Uterus (tissue), 4 donors: Measurements from ENCODE around the gene NIPAL3. TPM values are rescaled to one million over a fixed set of nuclear protein-coding genes. Genes with fewer than 3 reads are reported as not detected.
"Not testable (repeated sequence)": the region's sequence is repeated elsewhere in the genome, so short reads cannot be mapped to it uniquely, and the experiment has no call there.

Source experiments
- DNase-seq, 2 donors: peaks; one replicate each; pipeline ENCODE4 v3.0.0-alpha.2; 2019 to 2020
- H3K27ac ChIP-seq, 2 donors: fragments of 200-600 bp; sonication (generic); 1 replicate in 1 of 2; 2 replicates in 1 of 2; pipeline ENCODE4 v1.5.1; 2016 to 2018
- H3K27me3 ChIP-seq, 2 donors: fragments of 200-600 bp; sonication (generic); one replicate each; pipeline ENCODE4 v1.5.1; 2018 to 2019; ENCODE audit warnings: control low read depth in 1 of 2
- H3K36me3 ChIP-seq, 2 donors: fragments of 200-600 bp; sonication (generic); one replicate each; pipeline ENCODE4 v1.5.1; 2019; ENCODE audit warnings: control low read depth in 1 of 2
- H3K4me1 ChIP-seq, 2 donors: fragments of 200-600 bp; sonication (generic); one replicate each; pipeline ENCODE4 v1.5.1; 2018 to 2019; ENCODE audit warnings: control low read depth in 1 of 2
- H3K4me3 ChIP-seq, 2 donors: fragments of 200-600 bp; sonication (generic); 1 replicate in 1 of 2; 2 replicates in 1 of 2; pipeline ENCODE4 v1.5.1; 2018 to 2019; ENCODE audit warnings: mild to moderate bottlenecking in 1 of 2
- H3K9me3 ChIP-seq, 2 donors: fragments of 200-600 bp; sonication (generic); one replicate each; pipeline ENCODE4 v1.5.1; 2019; ENCODE audit warnings: control low read depth in 1 of 2
- POLR2A ChIP-seq, 2 donors: fragments of 450-650 bp; IDR thresholded peaks; one replicate each; pipeline ENCODE4 v1.6.1; 2016; ENCODE audit warnings: antibody characterized with exemption in 2 of 2, mild to moderate bottlenecking in 1 of 2, moderate library complexity in 1 of 2
- intact Hi-C: fragments of 100-400 bp; cut with DNase I; formaldehyde crosslinking; loops from one replicate; pipeline ENCODE4 v1.15.1; 2023; ENCODE audit warnings: low total_unique reads
- total RNA-seq, 4 donors: library from RNA; depleted of rRNA in 3 of 4; stranded (reverse); fragments of >200 nt in 3 of 4; gene quantifications; one replicate each; pipeline versions ENCODE4 v1.1.0 to v1.2.4, GENCODE V29; 2014 to 2023
- TF ChIP-seq, protein P1 (sequence below), 4 experiments: fragments of 200-600 bp in 2 of 4; fragments of 450-650 bp in 2 of 4; sonication (generic) in 2 of 4; IDR thresholded peaks; one replicate each; pipeline ENCODE4 v1.5.1; 2016 to 2019; ENCODE audit warnings: antibody characterized with exemption in 4 of 4, mild to moderate bottlenecking in 2 of 4, moderate library complexity in 1 of 4
- donor health status: DM: yes; HTN: yes; CAD: no.

Gene NIPAL3
- total RNA-seq, 4 donors from 2014 or later, result 14.2 to 36.8 (median 21.5) TPM

DNA sequence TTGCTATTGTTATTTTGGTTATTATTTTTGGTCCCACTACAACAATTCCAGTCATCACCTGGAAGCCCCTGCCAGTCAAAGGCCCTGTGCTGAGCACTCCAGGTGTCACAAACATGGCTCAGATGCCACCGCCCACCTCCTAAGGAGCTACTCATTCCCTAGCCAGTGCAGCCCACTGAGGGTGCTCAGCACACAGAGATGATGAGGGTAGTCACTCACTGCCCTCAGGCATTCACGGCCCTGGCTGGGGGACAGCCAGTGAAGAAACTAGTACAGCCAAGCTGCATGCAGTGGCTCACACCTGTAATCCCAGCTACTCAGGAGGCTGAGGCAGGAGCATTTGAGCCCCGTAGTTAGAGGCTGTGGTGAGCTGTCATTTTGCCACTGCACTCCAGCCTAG lies 42.3 kb downstream of the NIPAL3 start:
- intact Hi-C loops, result no loop called here
- H3K9me3 ChIP-seq, result no peaks in the 10 kb centered on the region
- no peak overlapping the region for H3K27ac ChIP-seq
- TF ChIP-seq POLR2A (IDR thresholded peaks at IDR 0.05), result no peak
- TF ChIP-seq, protein P1, sequence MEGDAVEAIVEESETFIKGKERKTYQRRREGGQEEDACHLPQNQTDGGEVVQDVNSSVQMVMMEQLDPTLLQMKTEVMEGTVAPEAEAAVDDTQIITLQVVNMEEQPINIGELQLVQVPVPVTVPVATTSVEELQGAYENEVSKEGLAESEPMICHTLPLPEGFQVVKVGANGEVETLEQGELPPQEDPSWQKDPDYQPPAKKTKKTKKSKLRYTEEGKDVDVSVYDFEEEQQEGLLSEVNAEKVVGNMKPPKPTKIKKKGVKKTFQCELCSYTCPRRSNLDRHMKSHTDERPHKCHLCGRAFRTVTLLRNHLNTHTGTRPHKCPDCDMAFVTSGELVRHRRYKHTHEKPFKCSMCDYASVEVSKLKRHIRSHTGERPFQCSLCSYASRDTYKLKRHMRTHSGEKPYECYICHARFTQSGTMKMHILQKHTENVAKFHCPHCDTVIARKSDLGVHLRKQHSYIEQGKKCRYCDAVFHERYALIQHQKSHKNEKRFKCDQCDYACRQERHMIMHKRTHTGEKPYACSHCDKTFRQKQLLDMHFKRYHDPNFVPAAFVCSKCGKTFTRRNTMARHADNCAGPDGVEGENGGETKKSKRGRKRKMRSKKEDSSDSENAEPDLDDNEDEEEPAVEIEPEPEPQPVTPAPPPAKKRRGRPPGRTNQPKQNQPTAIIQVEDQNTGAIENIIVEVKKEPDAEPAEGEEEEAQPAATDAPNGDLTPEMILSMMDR (IDR thresholded peaks at IDR 0.05), result no peak
- no peaks in the 10 kb centered on the region for H3K27me3 ChIP-seq
- no peak for DNase-seq
- no peaks in the 10 kb centered on the region for H3K36me3 ChIP-seq
- H3K4me1 ChIP-seq, result no peaks in the 10 kb centered on the region
- no peak overlapping the region for H3K4me3 ChIP-seq

- H3K36me3 ChIP-seq, result no peaks in the 10 kb centered on the region
- H3K4me1 ChIP-seq, result no peaks in the 10 kb centered on the region
- no peaks in the 10 kb centered on the region for H3K9me3 ChIP-seq
- no peak for DNase-seq
- TF ChIP-seq, protein P1 (IDR thresholded peaks at IDR 0.05), result no peak
- no peak for TF ChIP-seq POLR2A (IDR thresholded peaks at IDR 0.05)
- intact Hi-C loops, result no loop called here
- H3K27me3 ChIP-seq, result no peaks in the 10 kb centered on the region
- H3K4me3 ChIP-seq, result no peak overlapping the region
- H3K27ac ChIP-seq, result no peak overlapping the region
These were observed 44.1 kb downstream of the NIPAL3 start for GRCh38 chr1:24459551-24460266.

DNA sequence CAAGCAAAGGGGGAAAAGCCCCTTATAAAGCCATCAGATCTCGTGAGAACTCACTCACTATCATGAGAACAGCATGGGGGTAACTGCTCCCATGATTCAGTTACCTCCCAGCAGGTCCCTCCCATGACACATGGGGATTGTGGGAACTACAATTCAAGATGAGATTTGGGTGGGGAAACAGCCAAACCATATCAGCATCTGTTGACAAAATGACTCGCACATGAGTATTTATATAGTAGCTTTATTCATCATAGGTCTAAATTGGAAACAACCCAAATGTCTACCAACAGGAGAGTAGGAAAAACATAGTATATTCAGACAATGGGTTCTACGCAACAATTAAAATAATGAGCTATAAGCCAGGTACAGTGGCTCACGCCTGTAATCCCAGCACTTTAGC lies 46.5 kb downstream of the NIPAL3 start:
- H3K9me3 ChIP-seq, H3K4me3 ChIP-seq, H3K27ac ChIP-seq, H3K4me1 ChIP-seq, H3K36me3 ChIP-seq, DNase-seq, intact Hi-C loops, H3K27me3 ChIP-seq: not testable (repeated sequence)

GRCh38 chr1:24463776-24464735 lies 48.5 kb downstream of the NIPAL3 start:
- Histone ChIP-seq H3K27ac (no peak overlapping the region), H3K36me3 (no peaks in the 10 kb centered on the region), H3K4me3 (no peak overlapping the region), H3K4me1 (no peaks in the 10 kb centered on the region), H3K9me3 (no peaks in the 10 kb centered on the region), H3K27me3 (no peaks in the 10 kb centered on the region)
- DNase-seq, result no peak
- intact Hi-C loops, result no loop called here
- TF ChIP-seq POLR2A (IDR thresholded peaks at IDR 0.05), result no peak
- TF ChIP-seq, protein P1 (IDR thresholded peaks at IDR 0.05), result no peak

- no peak for DNase-seq
- Histone ChIP-seq H3K4me1 (no peaks in the 10 kb centered on the region), H3K9me3 (no peaks in the 10 kb centered on the region), H3K27me3 (no peaks in the 10 kb centered on the region), H3K27ac (no peak overlapping the region), H3K36me3 (no peaks in the 10 kb centered on the region), H3K4me3 (no peak overlapping the region)
- intact Hi-C loops, result no loop called here
- TF ChIP-seq, protein P1 (IDR thresholded peaks at IDR 0.05), result no peak
- no peak for TF ChIP-seq POLR2A (IDR thresholded peaks at IDR 0.05)
These were observed 49.5 kb downstream of the NIPAL3 start for GRCh38 chr1:24465099-24465498.
